SK-N-MC (cell line): Measurements from ENCODE around the gene JUN.

Experiments
- EZH2 ChIP-seq: fragments of 200-600 bp; sonication (generic); IDR thresholded peaks from one replicate; pipeline ENCODE4 v1.6.1; 2017; ENCODE audit warnings: antibody characterized with exemption
- POLR2AphosphoS5 ChIP-seq: IDR thresholded peaks from 2 replicates; pipeline ENCODE4 v1.6.1; 2012; ENCODE audit warnings: mild to moderate bottlenecking, low read depth, low read length, borderline replicate concordance

- TF ChIP-seq POLR2AphosphoS5, result no peak
- no peak for TF ChIP-seq EZH2
Observed at GRCh38 chr1:58749646-58750045, 34.2 kb downstream of the JUN start.
